HG03135 (cell line): Measurements from ENCODE around the gene MAP4K2.
"Not testable (repeated sequence)": the region's sequence is repeated elsewhere in the genome, so short reads cannot be mapped to it uniquely, and the experiment has no call there.

Experiments used
- ATAC-seq: cut with Tn5 transposase; IDR thresholded peaks from one replicate; pipeline ENCODE4 v1.9.1; 2021; ENCODE audit warnings: mild to moderate bottlenecking, moderate library complexity; ENCODE audit not compliant: unreplicated experiment

The MAP4K2 gene

DNA sequence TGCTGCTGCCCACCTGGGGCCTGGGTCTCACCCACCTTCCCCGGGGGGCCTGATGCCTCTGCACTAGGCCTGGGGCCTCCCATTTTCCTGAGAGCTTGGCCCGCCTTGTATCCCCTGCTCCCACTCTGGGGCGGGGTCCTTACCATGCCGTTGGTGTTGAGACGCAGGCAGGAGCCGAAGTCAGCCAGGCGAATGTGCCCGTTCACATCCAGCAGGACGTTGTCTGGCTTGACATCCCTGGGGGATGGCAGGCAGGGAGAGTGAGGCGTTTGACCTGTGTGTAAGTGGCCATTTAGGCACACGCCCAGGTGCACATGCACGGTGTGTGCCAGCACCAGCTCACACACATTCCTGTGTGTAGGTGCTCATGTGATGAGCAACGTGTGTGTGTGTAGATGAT lies 36.3 kb upstream of the MAP4K2 start:
- ATAC-seq = no peak

DNA sequence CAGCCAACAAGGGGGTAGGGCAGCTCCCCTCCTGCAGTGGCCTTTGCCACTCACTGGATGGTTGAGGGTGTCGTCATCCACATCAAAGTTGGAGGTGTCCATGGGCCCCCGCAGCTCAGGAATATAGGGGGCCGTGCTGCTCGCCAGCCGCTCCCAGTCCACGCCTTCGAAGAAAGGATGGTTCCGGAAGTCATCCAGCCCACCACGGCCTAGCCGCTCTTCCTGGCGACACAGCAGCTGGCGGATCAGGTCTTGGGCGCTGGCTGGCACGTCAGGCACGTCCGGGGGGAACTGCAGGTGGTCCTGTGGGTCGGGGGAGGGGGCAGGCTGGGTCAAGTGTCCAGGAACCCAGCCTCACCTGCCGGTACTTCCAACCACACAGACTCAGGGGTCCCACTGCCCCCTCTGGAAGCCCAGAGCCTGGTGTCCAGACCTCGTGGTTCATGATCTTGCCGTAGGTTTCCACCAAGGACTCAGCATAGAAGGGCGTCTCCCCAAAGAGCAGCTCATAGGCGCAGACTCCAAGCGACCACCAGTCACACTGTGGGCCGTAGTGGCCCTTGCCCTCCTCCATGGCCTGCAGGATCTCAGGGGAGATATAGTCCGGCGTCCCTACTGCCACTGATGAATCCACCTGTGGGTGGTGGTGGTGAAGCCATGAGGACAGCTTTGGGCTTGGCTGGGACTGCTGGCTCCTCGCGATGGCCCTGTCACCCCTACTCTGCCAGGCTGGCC lies 35.8 kb upstream of the MAP4K2 start:
- ATAC-seq = no peak

DNA sequence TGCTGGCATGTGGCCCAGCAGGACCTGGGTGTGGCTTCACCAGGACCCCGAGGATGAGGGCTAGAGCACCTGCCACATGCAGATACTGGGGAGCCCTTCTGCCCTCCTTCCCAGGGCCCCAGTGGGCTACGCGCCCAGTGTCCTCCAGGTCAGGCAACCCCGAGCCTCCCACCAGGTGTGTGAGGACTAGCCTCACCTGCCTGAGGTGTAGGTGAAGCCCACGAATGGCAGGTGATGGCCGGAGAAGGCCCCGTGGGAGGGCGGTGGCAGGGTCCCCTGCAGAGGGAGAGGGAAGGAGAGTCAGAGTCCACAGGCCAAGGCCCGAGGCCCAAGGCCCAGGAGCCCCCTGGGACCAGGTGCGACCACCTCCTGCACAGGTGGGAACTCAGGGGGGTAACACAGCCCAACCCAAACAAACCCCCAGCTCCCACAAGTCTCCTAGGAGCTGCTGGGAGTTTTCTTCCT lies 34.9 kb upstream of the MAP4K2 start:
- ATAC-seq = no peak

DNA sequence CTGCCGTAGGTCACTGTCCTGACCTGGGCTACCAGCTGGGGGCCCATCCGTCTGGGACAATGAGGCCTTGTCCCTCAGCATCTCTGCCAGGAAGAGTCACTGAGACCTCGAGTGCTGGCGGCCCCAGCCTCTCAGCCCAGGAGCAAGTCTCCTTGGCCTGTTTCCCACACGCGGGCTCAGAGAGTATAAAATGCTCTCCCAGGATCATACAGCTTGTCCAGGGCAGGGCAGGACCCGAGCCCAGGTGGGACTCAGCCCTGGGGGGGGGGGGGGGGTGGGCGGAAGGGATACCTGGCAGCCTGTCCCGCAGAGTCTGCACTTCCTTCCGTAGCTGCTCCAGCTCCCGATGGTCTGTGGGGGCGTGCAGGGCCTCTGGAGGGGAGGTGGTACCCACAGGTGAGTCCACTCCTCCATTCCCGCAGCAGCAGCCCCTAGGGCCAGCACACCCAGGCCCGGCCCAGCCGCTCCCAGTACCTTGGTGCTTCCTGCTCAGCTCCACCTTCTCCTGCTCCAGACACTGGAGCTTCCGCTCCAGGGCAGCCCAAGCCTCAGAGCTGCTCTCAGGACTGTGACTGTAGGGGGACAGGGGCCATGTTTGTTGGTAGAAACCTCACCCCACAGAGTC lies 33.5 kb upstream of the MAP4K2 start:
- ATAC-seq = no peak

DNA sequence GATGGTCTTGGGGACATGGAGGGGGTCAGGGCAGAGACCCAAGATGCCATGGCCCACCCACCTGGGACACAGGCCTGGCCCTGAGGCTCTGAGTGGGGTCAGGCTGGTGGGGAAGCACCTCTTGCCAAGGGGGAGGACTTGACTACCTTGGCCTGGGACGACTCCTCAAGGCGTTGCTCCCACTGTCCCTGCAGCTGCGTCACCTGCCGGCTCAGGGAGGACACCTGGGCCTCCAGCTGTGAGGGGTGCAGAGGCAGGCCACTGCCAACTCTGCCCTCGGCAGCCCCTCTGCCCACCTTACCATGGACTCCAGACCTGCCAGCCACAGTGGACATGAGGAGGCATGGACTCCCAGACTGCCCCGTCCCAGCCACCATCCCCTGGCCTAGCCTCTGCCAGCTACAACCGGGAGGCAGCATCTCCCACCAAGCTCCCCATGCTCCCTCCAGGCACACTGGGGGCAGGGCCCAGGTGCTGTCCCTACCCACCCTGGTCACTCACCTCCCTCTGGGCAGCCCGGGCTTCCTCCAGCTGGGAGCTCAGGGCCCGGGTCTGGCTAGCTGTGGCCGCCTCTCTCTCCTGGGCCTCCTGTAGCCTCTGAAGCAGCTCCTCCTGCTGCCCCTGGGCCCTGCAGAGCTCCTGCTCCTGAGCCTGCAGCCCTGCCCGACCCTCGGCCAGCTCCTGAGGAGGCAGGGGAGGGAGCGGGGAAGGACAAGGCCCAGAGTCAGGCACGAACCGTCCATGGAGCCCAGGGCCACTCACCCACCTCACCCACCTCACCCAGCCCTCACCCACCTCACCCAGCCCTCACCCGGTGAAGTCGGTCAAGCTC lies 32.8 kb upstream of the MAP4K2 start:
- no peak for ATAC-seq

DNA sequence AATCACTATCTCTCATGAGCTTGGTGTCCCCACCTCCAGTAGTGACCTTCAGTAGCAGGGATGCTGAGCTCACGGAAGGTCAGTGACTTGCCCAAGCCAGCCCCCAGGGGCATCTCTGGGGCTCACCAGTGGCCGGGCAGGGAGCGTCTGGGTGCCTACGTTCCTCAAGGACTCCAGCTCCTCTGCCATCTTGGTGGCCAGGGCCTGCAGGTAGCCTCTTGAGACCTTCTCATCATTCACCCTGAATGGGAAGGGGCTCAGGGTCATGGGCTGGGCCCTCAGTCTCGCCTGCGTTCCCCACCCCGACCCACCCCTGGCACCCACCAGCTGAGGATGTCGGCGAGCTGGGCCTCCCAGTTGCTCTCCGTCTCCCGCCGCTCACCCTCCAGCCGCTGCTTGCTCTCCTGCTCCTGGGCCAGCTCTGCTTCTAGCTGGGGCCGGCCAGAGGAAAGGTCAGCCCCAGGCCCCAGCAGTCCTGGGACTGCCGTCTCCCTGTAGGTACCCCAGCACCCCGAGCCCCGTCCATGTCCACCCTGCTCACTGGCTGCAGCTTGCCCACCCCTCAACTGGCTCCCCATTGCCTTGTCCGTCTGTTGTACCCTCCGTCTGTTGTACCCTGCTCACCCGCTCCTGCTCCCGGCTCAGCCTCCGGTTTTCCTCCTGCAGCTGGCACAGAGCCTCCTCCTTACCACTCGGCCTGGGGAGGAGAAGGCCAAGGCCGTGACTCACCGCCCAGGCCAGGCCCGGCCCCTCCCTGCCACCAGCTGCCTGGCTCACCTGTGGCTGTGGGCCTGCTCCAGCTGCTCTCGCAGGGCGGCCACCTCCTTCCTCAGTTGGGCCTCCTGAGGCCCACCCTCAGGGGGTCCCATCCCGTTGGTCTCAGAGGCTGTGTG lies 32.0 kb upstream of the MAP4K2 start:
- no peak for ATAC-seq

DNA sequence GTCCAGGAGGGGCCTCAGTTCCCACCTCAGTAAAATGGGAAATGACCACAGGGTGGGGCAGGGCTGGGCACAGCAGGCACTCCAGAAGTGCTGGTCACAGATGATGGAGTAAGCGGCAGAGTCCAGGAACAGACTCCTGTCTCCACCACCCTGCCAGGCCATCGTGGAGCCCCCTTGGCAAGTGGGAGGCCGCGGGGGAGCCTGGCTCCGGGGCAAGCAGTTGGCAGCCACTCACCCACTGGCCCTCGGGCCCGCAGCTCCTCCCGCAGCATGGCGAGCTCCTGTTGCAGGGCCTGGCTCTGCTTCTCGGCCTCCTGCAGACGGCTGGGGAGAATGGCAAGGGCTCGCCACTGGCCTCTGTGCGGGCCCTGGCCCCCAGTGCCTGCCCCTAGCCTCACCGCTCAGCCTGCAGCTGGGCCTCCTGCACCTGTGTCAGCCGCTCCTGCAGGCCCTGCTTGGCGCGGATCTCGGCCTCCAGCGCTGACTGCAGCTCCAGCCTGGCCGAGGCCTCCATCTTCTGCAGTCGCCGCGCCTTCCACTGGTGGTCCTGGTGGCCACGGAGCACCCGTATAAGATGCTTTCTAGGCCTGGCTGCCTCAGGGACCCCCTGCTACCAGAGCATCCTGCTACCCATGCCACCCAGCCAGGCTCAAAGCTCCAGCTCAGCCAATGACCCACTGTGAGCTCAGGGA lies 31.2 kb upstream of the MAP4K2 start:
- ATAC-seq = no peak

DNA sequence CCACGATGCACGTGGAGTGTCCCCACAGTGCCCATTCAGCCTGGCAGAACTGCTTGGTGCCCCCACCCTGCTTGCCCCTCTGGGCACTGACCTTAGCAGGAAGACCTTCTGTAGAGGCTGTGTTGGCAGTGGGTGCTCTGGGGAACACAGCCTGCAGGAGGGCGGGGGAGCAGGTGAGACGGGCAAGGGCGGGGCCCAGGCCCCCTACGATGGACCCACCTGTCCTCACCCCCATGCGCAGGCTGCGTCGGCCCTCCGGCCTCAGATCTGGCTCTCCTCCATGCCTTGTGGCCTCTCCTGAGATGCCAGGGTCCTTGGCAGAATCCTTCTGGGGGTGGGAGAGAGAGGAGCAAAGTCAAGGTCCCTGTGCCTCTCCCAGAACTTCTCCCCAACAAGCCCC lies 30.5 kb upstream of the MAP4K2 start:
- no peak for ATAC-seq

DNA sequence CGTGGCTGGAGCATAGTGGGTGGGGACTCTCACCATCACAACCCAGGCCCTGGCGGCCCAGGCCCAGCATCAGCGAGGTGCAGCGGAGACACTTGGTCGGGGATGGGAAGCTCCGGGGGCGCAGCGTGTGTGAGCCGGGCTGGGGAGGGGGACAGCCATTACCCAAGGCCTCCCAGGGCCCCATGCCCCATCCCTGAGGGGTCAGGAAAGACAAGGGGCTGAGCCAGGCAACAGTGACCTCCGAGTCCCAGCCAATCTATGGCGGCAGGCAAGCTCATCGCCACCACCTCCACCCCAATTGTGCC lies 30.1 kb upstream of the MAP4K2 start:
- no peak for ATAC-seq

DNA sequence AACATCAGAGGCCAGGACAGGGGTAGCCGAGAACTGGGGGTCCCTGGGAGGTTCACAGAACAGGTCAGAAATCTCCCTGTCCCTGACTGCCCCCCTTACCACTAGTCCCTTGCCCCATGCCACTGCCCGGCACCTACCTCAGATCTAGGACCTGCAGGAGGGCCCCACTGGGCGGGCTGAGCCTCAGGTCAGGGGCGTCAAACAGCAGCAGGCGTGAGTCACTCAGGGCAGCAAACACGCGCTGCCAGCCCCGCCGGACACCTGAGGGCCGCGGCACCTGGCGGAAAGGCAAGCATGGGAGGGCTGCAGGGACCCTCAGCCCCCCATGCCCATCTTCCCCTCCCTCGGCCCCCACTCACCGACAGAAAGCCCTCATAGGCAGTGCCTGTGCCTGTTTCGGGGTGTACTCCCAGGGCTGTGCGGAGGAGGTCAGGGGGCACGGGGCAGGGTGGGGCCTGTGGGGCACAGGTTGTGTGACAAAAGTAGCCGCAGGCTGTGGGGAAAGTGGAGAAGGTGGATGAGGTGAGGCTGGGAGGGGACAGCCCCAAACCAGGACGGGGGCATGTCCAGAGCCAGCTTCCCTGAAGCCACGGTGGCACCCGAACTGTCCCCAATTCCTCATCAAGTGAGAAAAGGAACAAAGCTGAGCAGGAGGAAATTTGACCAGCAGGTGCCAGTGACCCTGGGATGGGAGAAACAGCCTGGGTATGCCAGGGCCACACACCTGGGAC lies 29.6 kb upstream of the MAP4K2 start:
- ATAC-seq = no peak

DNA sequence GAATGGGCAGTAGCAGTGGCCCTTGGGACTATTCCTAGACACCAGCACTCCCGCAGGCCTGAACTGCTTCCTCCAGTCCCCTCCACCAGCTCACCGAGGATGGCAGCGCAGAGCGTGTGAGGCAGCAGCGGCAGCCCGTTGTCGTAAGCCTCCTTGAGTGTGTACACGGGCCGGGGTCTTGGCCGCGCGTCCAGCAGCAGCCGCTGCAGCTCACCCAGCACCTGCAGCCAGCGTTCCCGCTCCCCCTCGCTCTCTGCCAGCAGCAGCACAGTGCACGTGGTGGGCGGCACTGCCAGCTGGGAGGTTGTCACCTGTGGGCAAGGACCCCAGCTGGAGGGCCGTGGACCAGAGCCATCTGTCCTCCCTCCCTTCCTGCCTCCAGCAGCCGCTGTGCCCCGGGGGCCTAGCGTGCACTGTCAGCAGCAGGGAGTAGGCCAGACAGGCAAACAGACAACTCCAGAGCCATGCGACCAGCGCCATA lies 28.4 kb upstream of the MAP4K2 start:
- ATAC-seq = no peak

DNA sequence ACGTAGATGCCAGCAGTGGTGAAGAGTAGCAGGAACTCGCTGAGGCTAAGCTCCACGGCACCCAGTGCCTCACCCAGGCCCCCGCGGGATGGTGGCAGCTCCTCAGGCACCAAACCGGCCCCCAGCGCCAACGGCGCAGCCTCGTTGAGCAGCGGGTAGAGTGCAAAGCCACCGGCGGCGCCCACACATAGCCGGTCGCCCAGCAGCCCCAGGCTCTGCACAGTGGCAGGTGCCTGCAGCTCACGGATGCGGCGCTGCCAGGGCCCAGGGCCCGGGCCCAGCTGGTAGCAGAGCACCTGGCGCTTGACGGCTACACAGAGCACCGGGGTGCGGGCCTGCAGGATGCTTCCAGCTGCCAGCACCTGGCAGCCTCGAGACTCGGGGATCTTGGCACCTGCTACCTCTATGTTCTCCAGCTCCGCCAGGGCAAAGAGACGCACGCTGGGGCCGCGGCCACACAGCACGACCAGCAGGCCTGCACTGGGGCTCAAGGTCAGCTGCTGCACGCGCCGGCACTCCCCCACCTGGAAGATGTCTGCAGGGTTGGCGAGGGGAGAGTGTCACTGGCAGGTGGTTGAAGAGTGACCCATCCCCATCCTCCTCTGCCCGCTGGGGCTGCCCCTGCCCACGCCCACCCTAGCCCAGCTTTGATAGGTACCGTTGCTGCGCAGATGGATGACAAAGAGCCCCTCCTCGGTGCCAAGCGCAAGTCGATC lies 26.7 kb upstream of the MAP4K2 start:
- ATAC-seq = no peak

DNA sequence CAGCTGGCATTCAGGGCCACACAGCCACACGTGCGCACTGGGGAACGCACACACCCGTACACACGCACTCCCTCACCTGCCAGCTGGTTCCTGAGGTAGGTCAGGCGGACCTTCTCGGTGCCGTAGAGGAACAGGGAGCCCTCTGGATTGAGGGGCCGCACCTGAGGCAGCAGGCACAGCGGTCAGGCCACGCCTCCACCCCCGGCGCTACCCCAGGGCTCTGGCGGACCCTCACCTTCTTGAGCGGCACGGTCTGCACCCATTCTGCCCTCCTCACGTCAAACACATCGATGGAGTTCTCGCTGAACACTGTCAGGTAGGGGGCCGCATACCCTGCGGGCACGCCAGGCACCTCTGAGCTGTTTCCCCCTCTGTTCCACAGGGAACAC lies 24.4 kb upstream of the MAP4K2 start:
- no peak for ATAC-seq

DNA sequence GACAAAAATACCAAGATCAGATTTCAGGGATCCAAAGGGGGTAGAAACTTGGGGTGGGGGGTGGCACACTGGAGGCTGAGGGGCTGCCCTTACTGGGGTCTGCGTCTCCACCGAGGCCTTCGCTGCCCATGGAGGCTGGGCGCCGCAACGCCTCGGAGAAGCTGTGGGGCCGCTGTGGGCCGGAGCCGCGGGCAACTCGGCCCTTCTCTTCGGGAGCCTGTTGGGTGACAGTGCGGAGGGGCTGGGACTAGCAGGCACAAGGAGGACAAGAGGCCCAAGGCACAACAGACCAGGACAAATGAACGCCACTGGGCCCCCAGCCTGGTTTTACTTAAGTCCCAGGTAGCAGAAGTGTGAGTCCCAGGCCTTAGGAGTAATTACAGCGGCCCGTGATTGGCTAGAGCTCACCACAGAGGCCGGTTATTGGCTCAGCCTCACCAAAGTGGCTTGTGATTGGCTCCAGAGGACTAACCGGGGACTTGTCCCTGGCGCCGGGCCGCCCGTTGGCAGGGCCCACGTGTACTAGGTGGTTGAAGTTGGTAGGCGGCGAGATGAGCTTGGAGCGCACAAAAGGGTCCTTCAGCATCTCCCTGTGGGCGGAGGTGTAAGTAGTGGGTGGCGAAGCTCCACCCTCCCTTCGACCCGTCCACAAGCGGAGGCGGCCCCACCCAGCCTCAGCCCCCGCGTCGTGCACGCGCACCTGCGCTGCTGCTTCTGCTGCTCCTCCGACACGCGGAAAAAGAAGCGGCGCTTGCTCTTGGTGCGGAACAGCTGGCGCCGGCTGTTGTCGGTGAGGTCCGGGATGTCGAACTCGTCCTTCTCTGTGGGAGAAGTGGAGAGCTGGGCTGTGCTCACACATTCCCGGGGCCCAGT lies 23.8 kb upstream of the MAP4K2 start:
- ATAC-seq = no peak

DNA sequence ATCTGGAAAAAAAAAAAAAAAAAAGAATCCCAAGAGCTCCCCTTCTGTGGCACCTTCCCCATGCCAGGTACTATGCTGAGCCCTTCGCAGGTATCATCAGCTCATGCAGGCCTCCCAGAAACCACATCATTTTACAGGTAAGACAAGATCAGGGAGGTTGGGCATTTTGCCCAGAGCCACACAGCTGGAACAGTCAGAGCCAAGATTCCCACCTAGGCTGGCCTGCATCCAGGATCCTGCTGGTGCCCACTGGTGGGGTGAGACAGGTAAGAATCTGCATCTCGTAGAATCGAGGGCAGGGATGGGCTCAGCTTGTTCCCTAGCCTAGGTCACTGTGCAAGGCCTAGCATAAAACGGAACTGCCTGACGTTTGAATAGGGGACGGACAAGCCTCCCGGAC lies 23.0 kb upstream of the MAP4K2 start:
- ATAC-seq = no peak

DNA sequence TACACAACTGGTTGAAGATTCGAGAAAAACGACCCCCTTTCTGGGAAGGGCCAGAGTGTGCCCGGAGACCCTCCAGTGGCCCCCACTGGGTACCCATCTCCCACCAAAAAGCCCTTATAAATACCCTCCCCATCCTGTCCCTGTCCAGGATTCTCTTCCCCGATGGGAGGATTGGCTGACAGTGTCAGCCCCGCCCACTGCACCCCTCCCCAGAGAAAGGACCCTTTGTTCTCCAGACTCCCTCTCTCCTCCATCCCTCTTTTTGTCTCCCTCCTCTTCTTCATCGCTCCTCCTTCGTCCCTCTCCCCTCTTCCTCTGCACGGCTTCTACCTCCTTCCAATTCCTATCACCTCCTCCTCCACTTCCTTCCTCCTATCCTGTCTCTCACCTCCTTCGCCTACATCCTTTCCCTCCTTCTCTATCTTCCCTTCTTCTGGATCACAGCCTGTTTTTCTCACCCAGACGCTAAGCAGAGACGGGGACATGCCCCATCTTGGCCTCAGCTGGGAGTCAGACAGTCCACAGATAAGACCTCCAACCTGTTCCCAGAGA lies 20.6 kb upstream of the MAP4K2 start:
- ATAC-seq = no peak

DNA sequence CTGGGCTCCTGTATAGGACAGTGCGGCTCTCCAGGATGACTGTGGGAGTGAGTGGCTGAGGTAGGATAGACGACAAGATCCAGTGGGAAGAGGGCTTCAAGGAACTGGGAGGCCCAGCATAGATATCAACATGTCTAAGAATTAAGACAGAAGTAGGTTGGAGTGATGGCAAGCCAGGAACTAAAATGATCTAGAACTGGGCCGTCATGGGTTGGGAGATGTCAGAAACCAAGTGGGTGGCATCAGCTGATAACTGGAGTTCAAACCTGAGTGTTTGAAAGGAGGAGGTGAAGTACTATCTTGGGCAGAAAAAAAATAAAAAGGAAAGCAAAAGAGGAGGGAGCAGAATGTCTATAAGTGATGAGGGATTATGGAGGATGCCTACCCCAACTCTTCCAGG lies 14.5 kb upstream of the MAP4K2 start:
- no peak for ATAC-seq

DNA sequence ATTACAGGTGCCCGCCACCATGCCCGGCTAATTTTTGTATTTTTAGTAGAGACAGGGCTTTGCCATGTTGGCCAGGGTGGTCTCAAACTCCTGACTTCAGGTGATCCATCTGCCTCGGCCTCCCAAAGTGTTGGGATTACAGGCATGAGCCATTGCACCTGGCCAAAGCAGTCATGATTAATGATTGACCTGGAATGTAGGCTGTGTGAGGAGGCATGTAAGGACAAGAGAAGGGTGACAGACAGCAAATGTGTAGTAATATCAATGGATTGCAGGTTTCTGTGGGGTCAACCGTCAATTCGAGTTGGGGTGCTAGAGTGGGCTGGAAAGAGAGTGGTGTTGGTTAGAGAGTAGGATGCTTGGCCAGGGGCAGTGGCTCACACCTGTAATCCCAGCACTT lies 12.4 kb upstream of the MAP4K2 start:
- not testable (repeated sequence) for ATAC-seq
